ENCODE measurements around the gene NDRG4.

- no peak for TF ChIP-seq CTCF (IDR thresholded peaks at IDR 0.05)
- no peak for TF ChIP-seq POLR2A (IDR thresholded peaks at IDR 0.05)
Measured at GRCh38 chr16:58466396-58466795, 33.5 kb upstream of the NDRG4 start.
